HG02571 (cell line): ENCODE measurements around the gene CGB2.
"Not testable (repeated sequence)": the region's sequence is repeated elsewhere in the genome, so short reads cannot be mapped to it uniquely, and the experiment has no call there.

Source experiments
- ATAC-seq: cut with Tn5 transposase; IDR thresholded peaks from one replicate; pipeline ENCODE4 v1.9.1; 2021; ENCODE audit warnings: mild to moderate bottlenecking, moderate library complexity; ENCODE audit not compliant: unreplicated experiment

The CGB2 gene

GRCh38 chr19:49009828-49010227, 21.9 kb upstream of the CGB2 start:
- no peak for ATAC-seq

GRCh38 chr19:49010453-49010852, 21.2 kb upstream of the CGB2 start:
- no peak for ATAC-seq

- ATAC-seq: no peak
Observed at GRCh38 chr19:49011194-49011593, 20.5 kb upstream of the CGB2 start.

GRCh38 chr19:49014123-49014869, 17.4 kb upstream of the CGB2 start:
- no peak for ATAC-seq

GRCh38 chr19:49014870-49015255, 16.8 kb upstream of the CGB2 start:
- no peak for ATAC-seq

GRCh38 chr19:49016067-49016839, 15.4 kb upstream of the CGB2 start:
- ATAC-seq: no peak

- ATAC-seq: no peak
Observed at GRCh38 chr19:49017041-49017665, 14.5 kb upstream of the CGB2 start, which contains the start of gene LHB. TSS of gene LHB (minus strand) at chr19:49017091. CDS start at chr19:49017081, 10 bp downstream.

- ATAC-seq: no peak
Observed at GRCh38 chr19:49017666-49018351, 13.9 kb upstream of the CGB2 start.

- not testable (repeated sequence) for ATAC-seq
Observed at GRCh38 chr19:49018388-49019241, 13.1 kb upstream of the CGB2 start.

- no peak for ATAC-seq
Observed at GRCh38 chr19:49019242-49019932, 12.3 kb upstream of the CGB2 start.

- ATAC-seq: no peak
Observed at GRCh38 chr19:49020342-49020741, 11.3 kb upstream of the CGB2 start.

- ATAC-seq: no peak
Observed at GRCh38 chr19:49020931-49021895, 10.5 kb upstream of the CGB2 start.

GRCh38 chr19:49022116-49022515, 9.6 kb upstream of the CGB2 start:
- ATAC-seq: no peak

- ATAC-seq: not testable (repeated sequence)
Observed at GRCh38 chr19:49024233-49024632, 7.5 kb upstream of the CGB2 start, which contains the start of gene CGB3. TSS of gene CGB3 (minus strand) at chr19:49024333. CDS start at chr19:49023971, 362 bp downstream.

GRCh38 chr19:49025088-49025487, 6.6 kb upstream of the CGB2 start:
- ATAC-seq: not testable (repeated sequence)

- ATAC-seq: not testable (repeated sequence)
Observed at GRCh38 chr19:49025599-49025998, 6.1 kb upstream of the CGB2 start.

GRCh38 chr19:49028686-49029085, 3.0 kb upstream of the CGB2 start:
- ATAC-seq: not testable (repeated sequence)

GRCh38 chr19:49029749-49030148, 1.9 kb upstream of the CGB2 start:
- not testable (repeated sequence) for ATAC-seq
